Cardiac muscle cell (in vitro differentiated cells and primary cell): ENCODE measurements around the gene PEMT. TPM values are rescaled to one million over a fixed set of nuclear protein-coding genes. Genes with fewer than 3 reads are reported as not detected.

Source experiments
- DNase-seq, 2 donors: peaks; one replicate each; pipeline versions ENCODE4 v3.0.0 to v3.0.0-alpha.2; 2010 to 2017; ENCODE audit warnings: low read depth in 1 of 2, low spot score in 1 of 2
- H3K27ac ChIP-seq: fragments of 200-600 bp; sonication (generic); 2 replicates; pipeline ENCODE4 v1.5.1; 2016
- H3K27me3 ChIP-seq: fragments of 200-600 bp; sonication (generic); 2 replicates; pipeline ENCODE4 v1.6.0; 2016; ENCODE audit warnings: control low read depth
- H3K36me3 ChIP-seq: fragments of 200-600 bp; sonication (generic); 2 replicates; pipeline ENCODE4 v1.5.1; 2016; ENCODE audit warnings: control low read depth
- H3K4me1 ChIP-seq: fragments of 200-600 bp; sonication (generic); 2 replicates; pipeline ENCODE4 v1.8.1; 2017; ENCODE audit warnings: low read depth, mild to moderate bottlenecking, mixed run types
- H3K4me3 ChIP-seq: fragments of 200-600 bp; sonication (generic); 2 replicates; pipeline ENCODE4 v1.5.1; 2016; ENCODE audit warnings: mild to moderate bottlenecking
- H3K9me3 ChIP-seq: fragments of 200-600 bp; sonication (generic); 2 replicates; pipeline ENCODE4 v1.5.1; 2017; ENCODE audit warnings: low read depth, mild to moderate bottlenecking, control low read depth
- CTCF ChIP-seq: IDR thresholded peaks from 2 replicates; pipeline ENCODE4 v1.5.1; 2012; ENCODE audit warnings: low read depth, mild to moderate bottlenecking, low read length
- polyA plus RNA-seq: library from polyadenylated mRNA; unstranded; fragments of >200 nt; fragmentation: Nextera tagmentation; extraction: Ambion mirVana; gene quantifications from 2 replicates; pipeline ENCODE4 v1.2.1, GENCODE V29; 2016
- total RNA-seq: library from RNA; depleted of rRNA; stranded (reverse); fragments of >200 nt; gene quantifications from 2 replicates; pipeline ENCODE4 v1.2.3, GENCODE V29; 2016

The PEMT gene
- total and polyA plus RNA-seq, 2 experiments from 2014 or later: 126 to 135 TPM

- Histone ChIP-seq H3K4me1 (peaks cover 25% of the 10 kb centered on the region), H3K27me3 (no peaks in the 10 kb centered on the region), H3K4me3 (no peak overlapping the region), H3K36me3 (no peaks in the 10 kb centered on the region), H3K27ac (no peak overlapping the region), H3K9me3 (no peaks in the 10 kb centered on the region)
- no peak for TF ChIP-seq CTCF
- no peak for DNase-seq
Measured at GRCh38 chr17:17572010-17572785, 19.3 kb downstream of the PEMT start.

GRCh38 chr17:17570798-17571716 is 20.5 kb downstream of the PEMT start:
- no peak for TF ChIP-seq CTCF
- H3K27ac ChIP-seq: peak overlapping the region; percentile 70
- no peaks in the 10 kb centered on the region for H3K27me3 ChIP-seq
- H3K4me1 ChIP-seq: peaks cover 27% of the 10 kb centered on the region
- H3K4me3 ChIP-seq: no peak overlapping the region
- no peaks in the 10 kb centered on the region for H3K36me3 ChIP-seq
- no peaks in the 10 kb centered on the region for H3K9me3 ChIP-seq
- DNase-seq: no peak

GRCh38 chr17:17570140-17570797 is 21.2 kb downstream of the PEMT start:
- DNase-seq: peak; percentile 34 to 72
- peak; percentile 46 for TF ChIP-seq CTCF
- H3K27ac ChIP-seq: peak overlapping the region; percentile 70
- H3K9me3 ChIP-seq: no peaks in the 10 kb centered on the region
- H3K27me3 ChIP-seq: no peaks in the 10 kb centered on the region
- no peaks in the 10 kb centered on the region for H3K36me3 ChIP-seq
- no peak overlapping the region for H3K4me3 ChIP-seq
- H3K4me1 ChIP-seq: peaks cover 27% of the 10 kb centered on the region

- H3K4me1 ChIP-seq: peaks cover 27% of the 10 kb centered on the region
- TF ChIP-seq CTCF: no peak
- no peak overlapping the region for H3K27ac ChIP-seq
- no peak overlapping the region for H3K4me3 ChIP-seq
- no peaks in the 10 kb centered on the region for H3K36me3 ChIP-seq
- no peaks in the 10 kb centered on the region for H3K9me3 ChIP-seq
- no peak for DNase-seq
- H3K27me3 ChIP-seq: no peaks in the 10 kb centered on the region
Measured at GRCh38 chr17:17569691-17570090, 21.8 kb downstream of the PEMT start.

- Histone ChIP-seq H3K4me1 (peaks cover 27% of the 10 kb centered on the region), H3K27me3 (no peaks in the 10 kb centered on the region), H3K4me3 (no peak overlapping the region), H3K27ac (no peak overlapping the region), H3K36me3 (no peaks in the 10 kb centered on the region), H3K9me3 (no peaks in the 10 kb centered on the region)
- peak; percentile 53 to 81 for DNase-seq
- TF ChIP-seq CTCF: peak; percentile 81
Measured at GRCh38 chr17:17568772-17569195, 22.7 kb downstream of the PEMT start.
